Immature natural killer cell (primary cell): Measurements from ENCODE around the gene FZD10. TPM values are rescaled to one million over a fixed set of nuclear protein-coding genes. Genes with fewer than 3 reads are reported as not detected.

Source experiments
- DNase-seq, 3 donors: peaks; one replicate each; pipeline ENCODE4 v3.0.0; 2022; ENCODE audit warnings: mixed read lengths in 1 of 3
- H3K27ac Mint-ChIP-seq, 6 donors: one replicate each; pipeline ENCODE4 v1.8.0; 2020; ENCODE audit warnings: mixed read lengths in 6 of 6, mild to moderate bottlenecking in 5 of 6, inconsistent platforms in 4 of 6, moderate library complexity in 3 of 6
- H3K27me3 Mint-ChIP-seq, 3 donors: one replicate each; pipeline ENCODE4 v1.8.0; 2020 to 2021; ENCODE audit warnings: low read depth in 3 of 3, mild to moderate bottlenecking in 3 of 3, mixed read lengths in 3 of 3, moderate library complexity in 3 of 3, inconsistent platforms in 1 of 3
- H3K36me3 Mint-ChIP-seq, 3 donors: one replicate each; pipeline ENCODE4 v1.8.0; 2020; ENCODE audit warnings: mixed read lengths in 3 of 3, inconsistent platforms in 2 of 3, mild to moderate bottlenecking in 2 of 3
- H3K4me1 Mint-ChIP-seq, 2 donors: one replicate each; pipeline ENCODE4 v1.8.0; 2020; ENCODE audit warnings: inconsistent platforms in 2 of 2, mild to moderate bottlenecking in 2 of 2, mixed read lengths in 2 of 2, moderate library complexity in 1 of 2
- H3K4me3 Mint-ChIP-seq, 5 donors: one replicate each; pipeline ENCODE4 v1.8.0; 2020; ENCODE audit warnings: mild to moderate bottlenecking in 5 of 5, mixed read lengths in 5 of 5, inconsistent platforms in 3 of 5, moderate library complexity in 3 of 5
- H3K9me3 Mint-ChIP-seq, 6 donors: one replicate each; pipeline ENCODE4 v1.8.0; 2020; ENCODE audit warnings: mild to moderate bottlenecking in 6 of 6, mixed read lengths in 6 of 6, inconsistent platforms in 4 of 6, moderate library complexity in 3 of 6
- polyA plus RNA-seq, 3 donors: library from polyadenylated mRNA; unstranded; fragments of 300-500 nt; fragmentation: Illumina TruSeq; gene quantifications; one replicate each; pipeline ENCODE4 v1.2.3, GENCODE V29; 2021

FZD10 gene
- polyA plus RNA-seq, 3 donors from 2014 or later = not detected

- peaks cover 2 to 5% (median 2%) of the 10 kb centered on the region in 3 donors for H3K27me3 Mint-ChIP-seq
- no peak for DNase-seq
- H3K36me3 Mint-ChIP-seq = no peaks in the 10 kb centered on the region
- no peaks in the 10 kb centered on the region for H3K4me1 Mint-ChIP-seq
- no peak overlapping the region for H3K27ac Mint-ChIP-seq
- H3K4me3 Mint-ChIP-seq = no peak overlapping the region
- H3K9me3 Mint-ChIP-seq = peaks cover 0 to 1% (median 0%) of the 10 kb centered on the region in 6 donors
Measured at GRCh38 chr12:130124605-130125244, 37.5 kb upstream of the FZD10 start.

DNA sequence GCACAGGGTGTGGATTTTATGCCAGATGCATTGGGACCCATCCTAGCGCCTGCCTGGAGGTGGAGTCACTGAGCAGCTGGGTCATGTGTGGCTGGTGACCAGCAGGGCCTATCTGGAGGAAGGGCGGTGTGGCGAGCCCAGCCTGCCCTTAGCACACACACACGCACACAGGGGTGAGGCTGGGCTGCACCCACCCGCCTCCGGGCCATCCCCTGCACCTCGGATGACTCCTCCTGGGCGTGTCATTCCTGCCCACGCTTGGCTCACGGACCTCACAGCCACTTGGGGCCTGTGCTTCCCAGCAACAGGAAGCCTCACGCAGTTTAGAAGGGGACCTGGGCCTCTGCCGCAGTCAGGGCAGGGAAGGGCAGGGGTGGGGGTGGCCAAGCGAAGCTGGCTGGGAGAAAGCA, 36.2 kb upstream of the FZD10 start:
- no peak overlapping the region for H3K4me3 Mint-ChIP-seq

DNA sequence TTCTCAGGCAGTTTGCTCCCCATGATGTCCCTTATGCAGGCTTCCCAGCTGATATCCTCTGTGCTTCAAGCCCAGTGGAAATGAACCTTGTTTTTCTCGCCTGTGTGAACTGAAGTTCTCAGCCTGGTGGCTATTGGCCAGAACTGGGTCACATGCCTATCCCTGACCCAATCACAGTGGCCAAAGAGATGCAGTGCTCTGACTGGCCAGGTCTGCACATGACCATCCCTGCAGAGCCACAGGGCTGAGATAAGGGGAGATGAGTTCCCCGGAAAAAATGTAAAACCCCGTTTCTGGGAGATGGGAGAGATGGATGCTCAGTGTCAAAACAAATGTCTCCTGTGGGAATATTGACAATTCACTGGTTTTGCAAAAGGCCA, 34.7 kb upstream of the FZD10 start:
- H3K4me3 Mint-ChIP-seq = no peak overlapping the region

More for the DNA sequence above, 36.2 kb upstream of the FZD10 start:
- Mint-ChIP-seq H3K9me3 (peaks cover 0 to 1% (median 0%) of the 10 kb centered on the region in 6 donors), H3K4me1 (no peaks in the 10 kb centered on the region), H3K27ac (no peak overlapping the region), H3K36me3 (no peaks in the 10 kb centered on the region), H3K27me3 (peaks cover 0 to 7% (median 2%) of the 10 kb centered on the region in 3 donors)
- no peak for DNase-seq

GRCh38 chr12:130127912-130128789, 34.1 kb upstream of the FZD10 start:
- H3K36me3 Mint-ChIP-seq = no peaks in the 10 kb centered on the region
- H3K4me1 Mint-ChIP-seq = no peaks in the 10 kb centered on the region
- DNase-seq = no peak
- H3K9me3 Mint-ChIP-seq = peaks cover 0 to 1% (median 0%) of the 10 kb centered on the region in 6 donors
- no peak overlapping the region for H3K4me3 Mint-ChIP-seq
- no peak overlapping the region for H3K27ac Mint-ChIP-seq
- H3K27me3 Mint-ChIP-seq = peaks cover 0 to 7% (median 2%) of the 10 kb centered on the region in 3 donors

More for the DNA sequence above, 34.7 kb upstream of the FZD10 start:
- peaks cover 0 to 7% (median 2%) of the 10 kb centered on the region in 3 donors for H3K27me3 Mint-ChIP-seq
- H3K27ac Mint-ChIP-seq = no peak overlapping the region
- no peaks in the 10 kb centered on the region for H3K4me1 Mint-ChIP-seq
- H3K36me3 Mint-ChIP-seq = no peaks in the 10 kb centered on the region
- H3K9me3 Mint-ChIP-seq = peaks cover 0 to 1% (median 0%) of the 10 kb centered on the region in 6 donors
- no peak for DNase-seq

DNA sequence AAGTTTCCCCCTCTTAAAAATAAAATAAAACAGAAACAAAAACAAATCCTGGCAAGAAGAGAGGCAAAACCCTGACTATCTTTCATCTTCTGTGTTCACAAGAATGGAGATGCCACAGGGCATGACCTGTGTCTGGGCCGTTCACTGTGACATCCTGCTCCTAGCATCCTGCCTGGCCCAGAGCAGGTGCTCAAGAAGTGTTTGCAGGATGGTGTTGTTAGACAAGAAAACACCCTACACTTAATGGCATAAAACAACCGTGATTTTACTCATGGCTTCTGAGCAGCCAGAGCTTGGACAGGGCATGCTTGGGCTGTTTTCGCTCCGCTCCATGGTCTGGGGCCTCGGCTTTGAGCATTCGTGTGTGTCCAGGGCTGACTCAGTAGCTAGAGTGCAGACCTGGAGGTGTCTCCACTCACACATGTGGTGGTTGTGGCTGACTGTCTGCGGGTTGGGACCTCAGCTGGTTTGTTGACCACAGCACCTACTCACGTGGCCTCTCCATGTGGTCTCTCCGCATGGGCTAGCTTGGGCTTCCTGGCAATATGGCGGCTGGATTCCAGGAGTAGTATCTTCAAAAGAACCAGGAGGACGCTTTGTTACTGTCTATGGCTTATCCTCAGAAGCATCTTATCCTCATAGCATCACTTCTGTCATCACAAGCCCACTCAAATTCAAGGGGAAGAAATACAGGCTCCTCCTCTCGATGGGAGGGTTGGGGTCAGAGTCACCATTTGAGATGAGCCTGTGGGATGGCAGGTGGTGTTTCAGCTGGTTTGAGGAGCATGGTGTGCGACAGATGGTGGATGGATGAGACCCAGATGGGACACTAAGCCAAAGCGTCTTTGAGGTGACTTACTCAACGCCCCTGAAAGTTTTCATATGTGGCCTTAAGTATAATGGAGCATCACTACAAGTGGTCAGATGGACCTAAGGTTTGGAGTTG, 33.2 kb upstream of the FZD10 start:
- Mint-ChIP-seq H3K4me3 (no peak overlapping the region), H3K27ac (no peak overlapping the region), H3K27me3 (peaks cover 0 to 5% (median 2%) of the 10 kb centered on the region in 3 donors), H3K4me1 (no peaks in the 10 kb centered on the region), H3K9me3 (peaks cover 0 to 1% (median 0%) of the 10 kb centered on the region in 6 donors), H3K36me3 (no peaks in the 10 kb centered on the region)
- DNase-seq = no peak

- H3K9me3 Mint-ChIP-seq = peaks cover 0 to 1% (median 0%) of the 10 kb centered on the region in 6 donors
- H3K27me3 Mint-ChIP-seq = peaks cover 0 to 5% (median 2%) of the 10 kb centered on the region in 3 donors
- H3K27ac Mint-ChIP-seq = no peak overlapping the region
- DNase-seq = no peak
- no peaks in the 10 kb centered on the region for H3K4me1 Mint-ChIP-seq
- no peak overlapping the region for H3K4me3 Mint-ChIP-seq
- no peaks in the 10 kb centered on the region for H3K36me3 Mint-ChIP-seq
Measured at GRCh38 chr12:130130346-130130745, 31.9 kb upstream of the FZD10 start.

GRCh38 chr12:130131025-130131424, 31.2 kb upstream of the FZD10 start:
- Mint-ChIP-seq H3K27ac (no peak overlapping the region), H3K36me3 (no peaks in the 10 kb centered on the region), H3K4me3 (no peak overlapping the region), H3K27me3 (peaks cover 0 to 3% (median 2%) of the 10 kb centered on the region in 3 donors), H3K4me1 (no peaks in the 10 kb centered on the region), H3K9me3 (no peaks in the 10 kb centered on the region)
- DNase-seq = no peak

GRCh38 chr12:130131801-130132200, 30.5 kb upstream of the FZD10 start:
- Mint-ChIP-seq H3K4me1 (no peaks in the 10 kb centered on the region), H3K27me3 (peaks cover 0 to 3% (median 2%) of the 10 kb centered on the region in 3 donors), H3K9me3 (no peaks in the 10 kb centered on the region), H3K27ac (no peak overlapping the region), H3K36me3 (no peaks in the 10 kb centered on the region), H3K4me3 (no peak overlapping the region)
- no peak for DNase-seq

DNA sequence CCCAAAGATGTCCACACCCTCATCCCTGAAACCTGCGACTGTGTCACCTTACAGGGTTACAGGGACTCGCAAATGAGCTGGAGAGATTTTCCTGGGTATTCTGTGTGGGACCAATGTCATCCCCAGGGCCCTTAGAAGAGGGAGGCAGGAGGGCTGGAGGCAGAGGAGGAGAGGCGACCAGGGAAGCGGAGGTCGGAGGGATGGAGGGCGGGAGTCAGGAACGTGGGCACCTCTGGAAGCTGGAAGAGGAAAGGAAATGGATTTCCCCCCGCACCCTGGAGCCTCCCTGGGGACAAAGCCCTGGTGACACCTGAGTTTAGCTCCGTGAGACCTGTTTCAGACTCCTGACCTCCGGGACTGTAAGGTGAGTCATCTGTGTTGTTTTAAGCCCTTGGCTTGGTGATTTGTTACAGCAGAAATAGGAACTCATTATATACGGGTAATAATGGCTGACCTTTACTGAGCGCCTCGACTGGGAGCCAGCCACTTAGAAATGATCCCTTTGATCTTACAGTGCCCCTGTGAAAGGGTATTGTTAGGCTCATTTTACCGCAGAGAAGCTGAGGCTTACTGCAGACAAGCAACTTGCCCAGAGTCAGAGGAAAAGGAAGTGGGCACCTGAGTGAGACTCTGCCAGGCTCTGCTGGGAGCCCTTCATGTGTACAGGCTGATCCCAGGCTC, 29.3 kb upstream of the FZD10 start:
- DNase-seq = no peak
- Mint-ChIP-seq H3K27ac (no peak overlapping the region), H3K9me3 (no peaks in the 10 kb centered on the region), H3K36me3 (no peaks in the 10 kb centered on the region), H3K4me1 (no peaks in the 10 kb centered on the region), H3K4me3 (no peak overlapping the region), H3K27me3 (peaks cover 0 to 3% (median 2%) of the 10 kb centered on the region in 3 donors)

- H3K36me3 Mint-ChIP-seq = no peaks in the 10 kb centered on the region
- no peak for DNase-seq
- no peak overlapping the region for H3K4me3 Mint-ChIP-seq
- peaks cover 0 to 3% (median 0%) of the 10 kb centered on the region in 3 donors for H3K27me3 Mint-ChIP-seq
- no peaks in the 10 kb centered on the region for H3K9me3 Mint-ChIP-seq
- H3K27ac Mint-ChIP-seq = no peak overlapping the region
- H3K4me1 Mint-ChIP-seq = no peaks in the 10 kb centered on the region
Measured at GRCh38 chr12:130133851-130134562, 28.3 kb upstream of the FZD10 start.

GRCh38 chr12:130134563-130134915, 27.7 kb upstream of the FZD10 start:
- H3K27me3 Mint-ChIP-seq = peaks cover 0 to 2% (median 0%) of the 10 kb centered on the region in 3 donors
- no peak for DNase-seq
- no peaks in the 10 kb centered on the region for H3K36me3 Mint-ChIP-seq
- H3K27ac Mint-ChIP-seq = no peak overlapping the region
- no peaks in the 10 kb centered on the region for H3K9me3 Mint-ChIP-seq
- no peaks in the 10 kb centered on the region for H3K4me1 Mint-ChIP-seq
- H3K4me3 Mint-ChIP-seq = no peak overlapping the region

DNA sequence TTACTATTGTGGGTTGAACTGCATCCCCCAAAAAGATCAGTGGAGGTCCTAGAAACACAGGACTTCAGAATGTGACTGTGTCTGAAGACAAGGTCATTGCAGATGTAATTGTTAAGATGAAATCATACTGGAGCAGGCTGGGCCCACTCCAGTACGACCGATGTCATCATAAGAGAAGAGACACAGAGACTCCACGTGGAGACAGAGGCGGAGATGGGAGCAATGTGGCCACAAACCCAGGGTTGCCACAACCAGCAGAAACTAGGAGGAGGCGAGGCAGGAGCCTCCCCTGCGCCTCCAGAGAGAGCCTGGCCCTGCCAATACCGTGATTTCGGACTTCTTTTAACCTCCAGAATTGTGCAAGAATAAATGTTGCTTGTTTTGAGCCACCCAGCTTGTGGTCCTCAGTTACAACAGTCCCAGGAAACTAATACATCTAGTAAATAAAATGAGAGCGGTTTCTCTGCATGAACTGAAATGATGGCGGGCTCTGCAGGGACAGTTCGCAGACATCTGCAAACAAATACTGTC, 25.7 kb upstream of the FZD10 start:
- no peak for DNase-seq
- Mint-ChIP-seq H3K9me3 (no peaks in the 10 kb centered on the region), H3K4me1 (no peaks in the 10 kb centered on the region), H3K27ac (no peak overlapping the region), H3K4me3 (no peak overlapping the region), H3K27me3 (no peaks in the 10 kb centered on the region), H3K36me3 (no peaks in the 10 kb centered on the region)
